ENCODE measurements around the gene BARD1. TPM values are rescaled to one million over a fixed set of nuclear protein-coding genes. Genes with fewer than 3 reads are reported as not detected.

Gene BARD1
- total RNA-seq, 2 donors from 2014 or later = 22.7 to 35.9 TPM

DNA sequence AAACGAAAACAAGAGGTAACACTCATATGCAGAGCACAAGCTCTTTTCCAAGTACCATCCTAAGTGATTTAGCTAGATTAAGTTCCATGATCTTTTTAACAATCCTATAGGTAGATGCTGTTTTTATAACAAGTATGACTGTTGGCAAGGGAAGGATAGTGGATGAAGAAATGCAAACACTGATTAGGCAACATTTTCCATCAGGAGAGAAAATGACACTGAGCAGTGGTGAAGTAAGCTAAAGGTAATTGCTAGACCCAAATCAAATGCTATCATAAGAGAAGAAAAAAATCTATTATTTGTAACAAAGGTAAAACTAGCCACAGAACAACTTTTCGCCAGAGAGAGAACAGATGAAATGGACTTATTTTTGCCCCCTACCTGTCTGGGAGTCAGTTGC, 34.3 kb upstream of the BARD1 start:
- WGBS, 2 experiments (ENCODE audit: insufficient coverage in 1 of 2, insufficient read length in 1 of 2) = 68% methylated on average over 2 of the region's 2 CpGs; no CpG with 5 or more reads in 1 of the 2 experiments

DNA sequence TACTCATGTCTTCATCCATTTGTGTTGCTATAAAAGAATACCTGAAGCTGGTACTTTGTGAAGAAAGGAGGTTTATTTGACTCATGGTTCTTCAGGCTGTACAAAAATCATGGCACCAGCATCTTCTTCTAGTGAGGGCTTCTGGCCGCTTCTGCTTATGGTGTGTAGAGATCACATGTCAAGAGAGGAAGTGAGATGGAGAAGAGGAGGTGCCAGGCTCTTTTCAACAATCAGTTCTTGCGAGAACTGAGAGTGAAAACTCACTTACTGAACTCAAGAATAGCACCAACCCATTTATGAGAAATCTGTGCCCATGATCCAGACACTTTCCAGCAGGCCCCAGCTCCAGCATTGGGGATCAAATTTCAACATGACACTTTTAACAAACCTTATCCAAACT, 30.0 kb upstream of the BARD1 start:
- Mint-ChIP-seq H3K4me3 (no peak overlapping the region), H3K27ac (no peak overlapping the region), H3K9me3 (peaks cover 3% of the 10 kb centered on the region), H3K36me3 (ENCODE audit: low read depth) (no peaks in the 10 kb centered on the region), H3K4me1 (no peaks in the 10 kb centered on the region), H3K27me3 (ENCODE audit: insufficient read depth) (no peaks in the 10 kb centered on the region)
- DNase-seq = no peak
- H3K9ac ChIP-seq (ENCODE audit: extremely low read depth, low read length, poor library complexity, severe bottlenecking) = no peak overlapping the region
- WGBS, 2 experiments (ENCODE audit: insufficient coverage in 1 of 2, insufficient read length in 1 of 2) = 95 to 100% methylated on average over 1 to 2 of the region's 2 CpGs
- H3K27me3 ChIP-seq (ENCODE audit: control insufficient read depth, insufficient read depth, low read length, poor library complexity, severe bottlenecking) = no peaks in the 10 kb centered on the region
- no peak overlapping the region for H3K4me3 ChIP-seq (ENCODE audit: low read length)
- TF ChIP-seq, protein P1, sequence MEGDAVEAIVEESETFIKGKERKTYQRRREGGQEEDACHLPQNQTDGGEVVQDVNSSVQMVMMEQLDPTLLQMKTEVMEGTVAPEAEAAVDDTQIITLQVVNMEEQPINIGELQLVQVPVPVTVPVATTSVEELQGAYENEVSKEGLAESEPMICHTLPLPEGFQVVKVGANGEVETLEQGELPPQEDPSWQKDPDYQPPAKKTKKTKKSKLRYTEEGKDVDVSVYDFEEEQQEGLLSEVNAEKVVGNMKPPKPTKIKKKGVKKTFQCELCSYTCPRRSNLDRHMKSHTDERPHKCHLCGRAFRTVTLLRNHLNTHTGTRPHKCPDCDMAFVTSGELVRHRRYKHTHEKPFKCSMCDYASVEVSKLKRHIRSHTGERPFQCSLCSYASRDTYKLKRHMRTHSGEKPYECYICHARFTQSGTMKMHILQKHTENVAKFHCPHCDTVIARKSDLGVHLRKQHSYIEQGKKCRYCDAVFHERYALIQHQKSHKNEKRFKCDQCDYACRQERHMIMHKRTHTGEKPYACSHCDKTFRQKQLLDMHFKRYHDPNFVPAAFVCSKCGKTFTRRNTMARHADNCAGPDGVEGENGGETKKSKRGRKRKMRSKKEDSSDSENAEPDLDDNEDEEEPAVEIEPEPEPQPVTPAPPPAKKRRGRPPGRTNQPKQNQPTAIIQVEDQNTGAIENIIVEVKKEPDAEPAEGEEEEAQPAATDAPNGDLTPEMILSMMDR (conservative IDR thresholded peaks at IDR 0.05) = no peak
- H3K4me1 ChIP-seq (ENCODE audit: control insufficient read depth, insufficient read depth, low read length) = no peaks in the 10 kb centered on the region
- no peaks in the 10 kb centered on the region for H3K36me3 ChIP-seq (ENCODE audit: control insufficient read depth, insufficient read depth, low read length)
- H3K27ac ChIP-seq (ENCODE audit: low read depth, low read length) = no peak overlapping the region
- H3K9me3 ChIP-seq (ENCODE audit: control insufficient read depth, low read length) = no peaks in the 10 kb centered on the region

More for the DNA sequence above, 34.3 kb upstream of the BARD1 start:
- DNase-seq = no peak
- H3K27me3 Mint-ChIP-seq (ENCODE audit: insufficient read depth) = no peaks in the 10 kb centered on the region
- Histone ChIP-seq H3K36me3 (ENCODE audit: control insufficient read depth, insufficient read depth, low read length) (no peaks in the 10 kb centered on the region), H3K27me3 (ENCODE audit: control insufficient read depth, insufficient read depth, low read length, poor library complexity, severe bottlenecking) (no peaks in the 10 kb centered on the region), H3K9ac (ENCODE audit: extremely low read depth, low read length, poor library complexity, severe bottlenecking) (no peak overlapping the region), H3K4me1 (ENCODE audit: control insufficient read depth, insufficient read depth, low read length) (no peaks in the 10 kb centered on the region), H3K4me3 (ENCODE audit: low read length) (no peak overlapping the region), H3K27ac (ENCODE audit: low read depth, low read length) (no peak overlapping the region), H3K9me3 (ENCODE audit: control insufficient read depth, low read length) (no peaks in the 10 kb centered on the region)
- no peaks in the 10 kb centered on the region for H3K36me3 Mint-ChIP-seq (ENCODE audit: low read depth)
- H3K4me1 Mint-ChIP-seq = no peaks in the 10 kb centered on the region
- TF ChIP-seq, protein P1 (conservative IDR thresholded peaks at IDR 0.05) = no peak
- no peak overlapping the region for H3K4me3 Mint-ChIP-seq
- H3K9me3 Mint-ChIP-seq = no peaks in the 10 kb centered on the region
- no peak overlapping the region for H3K27ac Mint-ChIP-seq

DNA sequence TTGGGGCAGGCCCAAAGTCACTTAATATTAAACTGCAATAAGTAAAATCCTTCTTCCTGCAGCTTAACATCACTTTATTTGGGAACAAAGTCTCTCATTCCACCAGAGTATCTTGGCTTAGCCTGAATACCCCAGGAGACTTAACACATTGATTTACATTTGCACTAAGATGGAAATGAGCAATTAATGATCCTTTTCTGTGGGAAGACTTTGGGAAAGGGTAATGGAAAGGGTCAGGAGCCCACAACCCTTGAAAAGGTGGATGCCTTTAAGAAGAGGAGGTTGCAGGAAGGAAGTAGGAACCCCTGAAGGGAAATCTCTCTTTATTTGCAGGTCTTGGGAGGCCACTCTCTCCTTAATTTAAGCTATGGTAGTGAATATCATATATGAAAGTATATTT, 28.0 kb upstream of the BARD1 start:
- Histone ChIP-seq H3K4me1 (ENCODE audit: control insufficient read depth, insufficient read depth, low read length) (no peaks in the 10 kb centered on the region), H3K9me3 (ENCODE audit: control insufficient read depth, low read length) (no peaks in the 10 kb centered on the region), H3K27me3 (ENCODE audit: control insufficient read depth, insufficient read depth, low read length, poor library complexity, severe bottlenecking) (no peaks in the 10 kb centered on the region), H3K9ac (ENCODE audit: extremely low read depth, low read length, poor library complexity, severe bottlenecking) (no peak overlapping the region), H3K4me3 (ENCODE audit: low read length) (no peak overlapping the region), H3K27ac (ENCODE audit: low read depth, low read length) (no peak overlapping the region), H3K36me3 (ENCODE audit: control insufficient read depth, insufficient read depth, low read length) (no peaks in the 10 kb centered on the region)
- TF ChIP-seq, protein P1 (conservative IDR thresholded peaks at IDR 0.05) = no peak
- no peak for DNase-seq
- H3K27ac Mint-ChIP-seq = no peak overlapping the region
- no peaks in the 10 kb centered on the region for H3K4me1 Mint-ChIP-seq
- no peaks in the 10 kb centered on the region for H3K27me3 Mint-ChIP-seq (ENCODE audit: insufficient read depth)
- H3K36me3 Mint-ChIP-seq (ENCODE audit: low read depth) = no peaks in the 10 kb centered on the region
- H3K4me3 Mint-ChIP-seq = no peak overlapping the region
- H3K9me3 Mint-ChIP-seq = peaks cover 6% of the 10 kb centered on the region
